Measurements from ENCODE around the gene CXCL16. TPM values are rescaled to one million over a fixed set of nuclear protein-coding genes. Genes with fewer than 3 reads are reported as not detected.

CXCL16 gene
- total RNA-seq, 1 experiment from 2014 or later: 4.5 TPM

GRCh38 chr17:4780325-4780955 lies 40.7 kb upstream of the CXCL16 start:
- Mint-ChIP-seq H3K4me1 (peaks cover 2 to 3% of the 10 kb centered on the region in 2 experiments; a peak in 1 of 4 replicates), H3K27me3 (ENCODE audit: low read depth) (peaks cover 64% of the 10 kb centered on the region), H3K9me3 (no peaks in the 10 kb centered on the region), H3K4me3 (no peak overlapping the region), H3K27ac (no peak overlapping the region), H3K36me3 (ENCODE audit: insufficient read depth in 1 of 3, low read depth in 3 of 3) (no peaks in the 10 kb centered on the region)
- Histone ChIP-seq H3K79me1 (ENCODE audit: insufficient read depth, low read depth, low read length, poor library complexity, severe bottlenecking) (no peaks in the 10 kb centered on the region), H2AK5ac (ENCODE audit: insufficient read length, low read length) (no peak overlapping the region), H4K91ac (ENCODE audit: insufficient read length, low read depth, low read length) (no peak overlapping the region), H3K79me2 (ENCODE audit: insufficient read depth, low read length) (no peaks in the 10 kb centered on the region), H2BK5ac (ENCODE audit: insufficient read length, low read length) (no peak overlapping the region), H3K9me3 (ENCODE audit: control insufficient read depth, low read depth, low read length) (no peaks in the 10 kb centered on the region), H4K8ac (replicated peaks; ENCODE audit: insufficient read length, low read depth, low read length) (no peak overlapping the region), H4K20me1 (ENCODE audit: control insufficient read depth, insufficient read depth, insufficient read length) (peaks cover under 1% of the 10 kb centered on the region), H3K27ac (ENCODE audit: insufficient read length, low read depth, low read length) (no peak overlapping the region), H2BK120ac (ENCODE audit: low read depth, low read length, poor library complexity, severe bottlenecking) (no peak overlapping the region), H3K18ac (ENCODE audit: insufficient read length, low read depth, low read length) (no peak overlapping the region), H3K4me1 (ENCODE audit: insufficient read depth, low read length) (no peaks in the 10 kb centered on the region), H3K4me2 (ENCODE audit: insufficient read depth, insufficient read length, low read length) (no peak overlapping the region), H3K23me2 (ENCODE audit: insufficient read length, low read depth, low read length, poor library complexity, severe bottlenecking) (no peaks in the 10 kb centered on the region), H3K14ac (ENCODE audit: insufficient read depth, low read length) (no peak overlapping the region), H3K56ac (ENCODE audit: insufficient read length, low read depth, low read length) (no peak overlapping the region), H2BK12ac (ENCODE audit: insufficient read length, low read depth, low read length) (no peak overlapping the region), H2AFZ (ENCODE audit: low read length) (no peak overlapping the region), H3K23ac (ENCODE audit: insufficient read length, low read depth, low read length) (no peak overlapping the region), H2BK15ac (ENCODE audit: low read depth, low read length) (no peak overlapping the region), H3K9ac (ENCODE audit: extremely low read depth, insufficient read length, low read length) (no peak overlapping the region), H3K4ac (ENCODE audit: low read depth, low read length) (no peak overlapping the region), H3T11ph (ENCODE audit: low read length) (no peak overlapping the region), H4K5ac (ENCODE audit: insufficient read length, low read depth, low read length) (no peak overlapping the region), H2BK20ac (ENCODE audit: low read depth, low read length, poor library complexity, severe bottlenecking) (no peak overlapping the region), H3K27me3 (ENCODE audit: insufficient read depth, low read length) (peaks cover 14% of the 10 kb centered on the region; the same call in 1 of the 2 replicates)
- DNase-seq: no peak
- TF ChIP-seq CTCF (conservative IDR thresholded peaks at IDR 0.05): no peak
- WGBS (ENCODE audit: extremely low coverage, insufficient read length, low lambda C conversion rate): no CpG with 5 or more reads among the region's 11 CpGs

Measured in H9 (cell line).